Keratinocyte (primary cell): ENCODE measurements around the gene KCNJ1. TPM values are rescaled to one million over a fixed set of nuclear protein-coding genes. Genes with fewer than 3 reads are reported as not detected.

ENCODE experiments used
- DNase-seq: peaks from one replicate; pipeline ENCODE4 v3.0.0-alpha.2; 2011; ENCODE audit warnings: low read depth, missing footprints, low spot score
- FAIRE-seq: peaks from 2 replicates; lab custom pipeline; 2011; peaks lifted over from hg19 to GRCh38; lab: Jason Lieb, UNC
- H2AFZ ChIP-seq: 2 replicates; pipeline ENCODE4 v1.6.0; 2012; ENCODE audit warnings: low read length, control low read depth, inconsistent platforms; ENCODE audit not compliant: control insufficient read depth
- H3K27ac ChIP-seq: 2 replicates; pipeline ENCODE4 v1.5.1; 2011; ENCODE audit warnings: low read length; ENCODE audit not compliant: control insufficient read depth, insufficient read depth
- H3K27me3 ChIP-seq: 3 replicates; pipeline ENCODE4 v1.6.0; 2011; ENCODE audit warnings: low read length; ENCODE audit not compliant: control insufficient read depth, insufficient read depth; ENCODE audit errors: extremely low read depth
- H3K36me3 ChIP-seq, 2 experiments: 2 replicates in 1 of 2; 3 replicates in 1 of 2; pipeline ENCODE4 v1.5.1; 2011; ENCODE audit warnings: low read length in 2 of 2, mild to moderate bottlenecking in 1 of 2; ENCODE audit not compliant: control insufficient read depth in 2 of 2, insufficient read depth in 2 of 2; ENCODE audit errors: extremely low read depth in 1 of 2
- H3K4me1 ChIP-seq: 3 replicates; pipeline ENCODE4 v1.5.1; 2011; ENCODE audit warnings: low read length; ENCODE audit not compliant: control insufficient read depth, insufficient read depth; ENCODE audit errors: extremely low read depth
- H3K4me2 ChIP-seq: 3 replicates; pipeline ENCODE4 v1.6.0; 2011; ENCODE audit warnings: low read depth, low read length; ENCODE audit not compliant: control insufficient read depth, insufficient read depth; ENCODE audit errors: extremely low read depth
- H3K4me3 ChIP-seq, 3 experiments: fragments of 200-600 bp in 1 of 3; sonication (generic) in 1 of 3; 2 replicates in 2 of 3; 3 replicates in 1 of 3; pipeline ENCODE4 v1.5.1; 2011 to 2016; ENCODE audit warnings: low read length in 3 of 3, mild to moderate bottlenecking in 3 of 3, control low read depth in 2 of 3, inconsistent platforms in 1 of 3, low read depth in 1 of 3, mixed read lengths in 1 of 3, mixed run types in 1 of 3, moderate library complexity in 1 of 3; ENCODE audit not compliant: control insufficient read depth in 2 of 3, insufficient read depth in 2 of 3; ENCODE audit errors: extremely low read depth in 1 of 3
- H3K79me2 ChIP-seq: 2 replicates; pipeline ENCODE4 v1.6.0; 2012; ENCODE audit warnings: low read length; ENCODE audit not compliant: control insufficient read depth, insufficient read depth
- H3K9ac ChIP-seq: 3 replicates; pipeline ENCODE4 v1.6.0; 2011; ENCODE audit warnings: low read length; ENCODE audit not compliant: control insufficient read depth, insufficient read depth; ENCODE audit errors: extremely low read depth
- H3K9me1 ChIP-seq: 3 replicates; pipeline ENCODE4 v1.6.0; 2011; ENCODE audit warnings: low read length; ENCODE audit not compliant: control insufficient read depth, insufficient read depth; ENCODE audit errors: extremely low read depth
- H3K9me3 ChIP-seq: 2 replicates; pipeline ENCODE4 v1.5.1; 2012; ENCODE audit warnings: low read depth, low read length; ENCODE audit not compliant: control insufficient read depth
- H4K20me1 ChIP-seq: 3 replicates; pipeline ENCODE4 v1.6.0; 2011; ENCODE audit warnings: low read length; ENCODE audit not compliant: control insufficient read depth, insufficient read depth; ENCODE audit errors: extremely low read depth
- CTCF ChIP-seq, 3 experiments: IDR thresholded peaks in 1 of 3; conservative IDR thresholded peaks in 1 of 3; optimal IDR thresholded peaks in 1 of 3; 2 replicates in 2 of 3; 3 replicates in 1 of 3; pipeline versions ENCODE3 to v1.5.1; 2011; ENCODE audit warnings: low read length in 3 of 3, mild to moderate bottlenecking in 3 of 3, moderate library complexity in 2 of 3, control low read depth in 1 of 3, inconsistent platforms in 1 of 3; ENCODE audit not compliant: insufficient read depth in 2 of 3; ENCODE audit errors: extremely low read depth in 1 of 3
- EZH2 ChIP-seq: IDR thresholded peaks from one replicate; pipeline ENCODE4 v1.6.1; 2012; ENCODE audit warnings: inconsistent platforms, mild to moderate bottlenecking, low read length, moderate library complexity
- dilution Hi-C: fragments of 300-500 bp; cut with MboI; formaldehyde crosslinking; loops from one replicate; pipeline ENCODE4 v1.7.0; 2020; ENCODE audit warnings: low sequenced_read_pairs; ENCODE audit not compliant: extremely low pct_ligation_motif_present
- polyA plus RNA-seq, 5 experiments: library from polyadenylated mRNA; depleted of rRNA in 3 of 5; stranded (reverse) in 3 of 5; stranded (forward) in 1 of 5; unstranded in 1 of 5; fragments of >200 nt; gene quantifications; 1 replicate in 1 of 5; 2 replicates in 3 of 5; 3 replicates in 1 of 5; pipeline versions ENCODE4 v1.2.1 to v1.2.3, GENCODE V29; 2011 to 2012; ENCODE audit warnings: missing spikeins in 2 of 5, low read depth in 1 of 5, low replicate concordance in 1 of 5

The KCNJ1 gene
- polyA plus RNA-seq, 1 donor (not counting 4 experiments of a cell fraction or from before 2014, with no cell fraction given): 0.12 TPM

- H3K9ac ChIP-seq: no peak overlapping the region
- H3K27me3 ChIP-seq: peaks cover 6% of the 10 kb centered on the region
- H3K9me1 ChIP-seq: no peaks in the 10 kb centered on the region
- dilution Hi-C loops: no loop called here
- TF ChIP-seq EZH2 (no peak), CTCF (optimal IDR thresholded peaks at IDR 0.05 in 1 of 3, IDR thresholded peaks at IDR 0.05 in 1 of 3, conservative IDR thresholded peaks at IDR 0.05 in 1 of 3; ENCODE audit: extremely low read depth in 1 of 3, insufficient read depth in 2 of 3, low read length in 3 of 3) (no peak)
- H3K4me2 ChIP-seq: no peak overlapping the region
- no peaks in the 10 kb centered on the region for H3K9me3 ChIP-seq
- DNase-seq (no peak), FAIRE-seq (no peak)
- no peak overlapping the region for H3K4me3 ChIP-seq
- H3K36me3 ChIP-seq: no peaks in the 10 kb centered on the region
- H4K20me1 ChIP-seq: no peaks in the 10 kb centered on the region
- no peaks in the 10 kb centered on the region for H3K79me2 ChIP-seq
- H3K27ac ChIP-seq: no peak overlapping the region
- no peak overlapping the region for H2AFZ ChIP-seq
- no peaks in the 10 kb centered on the region for H3K4me1 ChIP-seq
Observed at GRCh38 chr11:128872094-128872493, 5.0 kb upstream of the KCNJ1 start.

- Histone ChIP-seq H3K4me1 (no peaks in the 10 kb centered on the region), H3K36me3 (no peaks in the 10 kb centered on the region), H3K9me3 (no peaks in the 10 kb centered on the region), H2AFZ (no peak overlapping the region), H3K27me3 (peaks cover 4% of the 10 kb centered on the region), H3K27ac (no peak overlapping the region), H3K9ac (no peak overlapping the region), H3K9me1 (no peaks in the 10 kb centered on the region), H3K79me2 (no peaks in the 10 kb centered on the region), H3K4me2 (no peak overlapping the region), H4K20me1 (no peaks in the 10 kb centered on the region), H3K4me3 (no peak overlapping the region)
- DNase-seq (no peak), FAIRE-seq (no peak)
- dilution Hi-C loops: no loop called here
- TF ChIP-seq EZH2: no peak
- no peak for TF ChIP-seq CTCF (optimal IDR thresholded peaks at IDR 0.05 in 1 of 3, IDR thresholded peaks at IDR 0.05 in 1 of 3, conservative IDR thresholded peaks at IDR 0.05 in 1 of 3; ENCODE audit: extremely low read depth in 1 of 3, insufficient read depth in 2 of 3, low read length in 3 of 3)
Observed at GRCh38 chr11:128871168-128871610, 4.1 kb upstream of the KCNJ1 start.
